HG02610 (cell line): ENCODE results near the gene WNK1.
"Not testable (repeated sequence)": the region's sequence is repeated elsewhere in the genome, so short reads cannot be mapped to it uniquely, and the experiment has no call there.

Experiments
- ATAC-seq: cut with Tn5 transposase; IDR thresholded peaks from one replicate; pipeline ENCODE4 v1.9.1; 2021; ENCODE audit warnings: mild to moderate bottlenecking, moderate library complexity; ENCODE audit not compliant: unreplicated experiment

WNK1 gene

DNA sequence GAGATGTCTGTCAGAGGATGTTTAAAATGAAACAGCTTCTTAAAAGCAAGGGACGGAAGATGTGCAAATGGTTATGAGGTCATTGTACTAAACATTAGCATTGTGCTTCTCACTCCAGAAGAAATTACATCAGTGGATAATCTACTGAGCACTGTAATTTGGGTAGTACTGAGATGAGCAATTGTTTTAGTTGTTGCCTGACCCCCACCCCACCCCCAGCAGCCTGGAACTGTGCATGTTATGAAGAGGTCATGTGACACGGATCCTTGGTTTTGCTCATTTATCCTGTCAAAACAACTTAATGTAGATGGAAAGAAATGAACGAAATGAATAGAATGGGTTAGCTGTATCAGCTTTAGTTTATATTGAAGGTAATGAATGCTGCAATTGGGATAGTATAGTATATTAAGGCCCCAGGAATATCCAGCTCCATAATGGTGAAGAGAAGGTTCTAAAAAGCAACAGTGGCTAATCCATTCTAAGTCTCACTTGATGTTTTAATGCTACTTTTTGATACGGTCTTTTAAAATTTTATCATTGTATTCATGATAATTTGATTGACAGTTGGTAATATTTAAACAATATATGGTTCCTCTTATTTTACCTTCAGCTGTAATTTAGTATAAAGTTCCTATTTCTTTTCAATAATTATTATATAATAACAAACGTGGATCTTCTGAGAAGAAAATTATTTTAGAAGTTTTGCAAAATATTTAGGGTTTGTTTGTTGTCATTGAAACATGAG lies 58.5 kb downstream of the WNK1 start:
- peak; percentile 74 for ATAC-seq

DNA sequence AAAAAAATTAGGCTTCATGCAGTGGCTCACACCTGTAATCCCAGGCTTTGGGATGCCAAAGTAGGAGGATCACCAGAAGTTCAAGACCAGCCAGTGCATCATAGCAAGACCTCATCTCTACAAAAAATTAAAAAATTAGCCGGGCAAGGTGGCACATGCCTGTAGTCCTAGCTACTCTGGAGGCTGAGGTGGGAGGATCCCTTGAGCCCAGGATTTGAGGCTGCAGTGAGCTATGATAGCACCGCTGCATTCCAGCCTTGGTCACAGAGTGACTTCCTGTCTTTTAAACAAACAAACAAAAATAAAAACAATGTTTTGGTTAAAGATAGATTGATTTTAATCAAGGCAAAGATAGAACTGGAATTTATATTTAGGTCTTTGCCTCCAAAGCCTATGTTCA lies 60.6 kb downstream of the WNK1 start:
- ATAC-seq, result no peak

- ATAC-seq, result not testable (repeated sequence)
These were observed 65.1 kb downstream of the WNK1 start for GRCh38 chr12:817456-817855.

DNA sequence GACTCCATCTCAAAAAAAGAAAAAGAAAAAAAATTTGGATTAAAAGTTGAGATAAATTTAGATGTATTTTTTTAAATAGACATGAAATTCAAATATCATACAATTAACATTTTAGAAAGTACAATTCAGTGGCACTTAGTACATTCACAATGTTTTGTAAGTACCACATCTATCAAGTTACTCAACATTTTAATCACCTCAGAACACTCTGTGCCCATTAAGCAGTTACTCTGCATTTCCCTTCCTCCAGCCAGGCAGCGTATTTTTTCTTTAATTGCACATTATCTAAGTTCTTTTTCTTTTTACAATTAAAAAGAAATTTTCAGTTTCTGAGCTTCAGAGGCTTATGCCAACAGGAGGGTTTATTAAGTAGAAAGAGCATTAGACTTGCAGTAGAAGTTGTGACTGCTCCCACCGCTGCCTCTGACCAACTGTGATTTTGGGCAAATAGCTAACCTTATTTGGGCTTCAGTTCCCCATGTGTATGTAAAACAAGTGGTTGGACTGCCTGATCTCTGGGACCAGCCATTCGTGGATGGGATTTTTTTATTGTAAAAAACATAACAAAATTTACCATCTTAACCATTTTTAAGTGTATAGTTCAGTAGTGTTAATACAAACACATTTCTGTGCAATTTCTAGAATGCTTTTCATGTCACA lies 65.7 kb downstream of the WNK1 start:
- ATAC-seq, result no peak

GRCh38 chr12:818733-819132 lies 66.4 kb downstream of the WNK1 start:
- ATAC-seq, result no peak

GRCh38 chr12:820336-820735 lies 68.0 kb downstream of the WNK1 start:
- no peak for ATAC-seq

DNA sequence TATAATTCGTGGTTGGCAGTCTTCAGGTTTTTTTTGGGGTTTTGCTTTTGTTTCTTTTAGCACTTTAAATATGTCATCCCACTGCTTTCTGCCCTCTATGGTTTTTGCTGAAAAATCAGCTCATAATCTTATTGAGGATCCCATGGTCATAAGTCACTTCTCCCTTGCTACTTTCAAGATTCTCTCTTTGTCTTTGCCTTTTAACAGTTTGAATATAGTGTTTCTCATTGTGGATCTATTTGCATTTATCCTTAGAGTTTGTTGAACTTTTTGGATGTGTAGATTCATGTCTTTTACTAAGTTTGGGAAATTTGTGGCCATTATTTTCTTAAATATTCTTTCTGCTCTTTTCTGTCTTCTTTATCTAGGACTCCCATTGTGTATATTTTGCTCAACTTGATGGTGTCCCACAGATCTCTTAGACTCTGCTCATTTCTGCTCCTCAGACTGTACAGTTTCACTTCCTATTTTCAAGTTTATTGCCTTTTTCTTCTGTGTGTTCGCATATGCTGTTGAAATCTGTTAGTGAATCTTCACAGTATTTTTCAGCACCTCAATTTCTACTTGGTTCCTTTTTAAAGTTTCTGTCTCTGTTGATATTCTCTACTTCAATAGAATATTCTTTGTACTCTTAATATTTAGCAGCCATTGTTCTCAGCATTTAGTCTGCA lies 70.8 kb downstream of the WNK1 start:
- ATAC-seq, result peak; percentile 83

DNA sequence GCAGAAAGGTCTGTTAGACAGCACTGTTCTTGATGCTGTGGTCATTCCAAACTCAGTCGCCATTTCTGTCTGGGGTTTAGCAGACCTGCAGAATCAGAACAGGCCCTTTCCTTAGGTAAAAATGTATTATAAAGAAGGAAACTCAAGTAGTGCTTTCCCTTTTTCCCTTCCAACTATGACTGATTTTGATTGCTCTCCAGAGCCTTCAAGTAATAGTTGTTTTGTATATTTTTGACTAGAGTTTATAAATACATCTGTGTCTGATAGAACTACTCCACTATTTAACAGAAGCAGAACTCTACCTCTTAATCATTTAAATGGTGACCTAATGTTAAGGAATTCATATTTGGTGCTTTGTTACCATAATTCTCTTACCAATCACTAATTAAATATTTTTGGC lies 74.0 kb downstream of the WNK1 start:
- ATAC-seq, result no peak

GRCh38 chr12:828726-829395 lies 76.5 kb downstream of the WNK1 start:
- no peak for ATAC-seq

DNA sequence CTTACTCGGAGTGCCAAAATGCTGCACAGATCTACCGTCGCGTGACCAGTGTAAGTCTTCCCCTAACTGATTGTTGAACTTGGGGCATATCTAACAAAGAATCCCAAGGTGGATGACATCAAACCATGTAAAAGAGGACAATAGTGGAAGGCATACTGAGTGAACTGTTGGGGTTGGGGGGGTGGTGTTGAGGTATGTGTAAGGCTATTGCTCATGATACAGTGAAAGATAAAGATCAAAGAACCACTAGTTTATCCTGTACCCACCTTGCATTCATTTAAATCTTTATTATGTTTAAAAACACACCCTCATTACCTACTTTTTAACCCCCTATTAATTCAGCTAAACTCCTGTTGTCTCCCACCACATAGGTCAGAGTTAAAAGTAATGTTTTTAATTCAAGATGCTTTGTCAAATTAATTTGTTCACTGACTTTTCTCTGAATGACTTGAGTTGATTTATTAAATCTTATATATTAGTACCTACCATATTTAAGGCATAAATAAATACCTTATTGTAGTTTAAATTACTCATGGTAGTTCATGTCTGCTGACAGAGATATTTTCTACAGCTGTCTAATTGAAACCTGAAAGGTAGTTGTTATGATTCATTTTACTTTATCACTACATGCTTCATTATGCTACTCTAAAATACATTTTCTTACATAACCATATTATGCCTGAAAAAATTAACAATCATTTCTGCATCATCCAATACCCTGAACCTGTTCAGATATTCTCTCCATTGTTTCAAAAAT lies 77.9 kb downstream of the WNK1 start:
- no peak for ATAC-seq

DNA sequence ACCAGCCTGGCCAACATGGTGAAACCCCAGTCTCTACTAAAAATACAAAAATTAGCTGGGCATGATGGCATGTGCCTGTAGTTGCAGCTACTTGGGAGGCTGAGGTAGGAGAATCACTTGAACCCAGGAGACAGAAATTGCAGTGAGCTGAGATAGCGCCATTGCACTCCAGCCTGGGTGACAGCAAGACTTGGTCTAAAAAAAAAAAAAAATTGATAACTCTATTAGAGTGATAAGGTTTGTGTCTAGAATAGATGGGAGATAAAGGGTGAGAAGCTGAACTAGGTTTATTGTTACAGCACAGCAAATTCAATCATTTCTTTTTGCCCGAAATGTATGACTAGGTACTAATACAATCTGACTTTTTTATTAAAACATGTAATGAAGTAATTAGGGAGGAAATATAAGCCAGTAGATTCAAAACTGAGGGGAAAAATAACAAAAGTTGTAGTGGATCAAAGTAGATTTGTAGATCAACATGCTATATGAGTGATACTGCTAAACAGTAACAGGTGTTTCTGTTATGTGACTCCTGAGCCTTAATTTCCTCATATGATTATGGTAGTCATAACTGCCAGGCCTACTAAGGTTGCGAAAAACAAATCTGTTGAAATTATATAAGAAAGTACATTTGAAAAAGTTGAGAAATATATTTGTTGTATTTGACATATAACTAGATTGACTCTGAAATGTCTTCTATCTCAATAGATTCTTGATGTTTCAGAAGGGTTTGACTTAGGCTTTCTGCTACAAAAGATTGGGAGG lies 83.6 kb downstream of the WNK1 start:
- no peak for ATAC-seq

DNA sequence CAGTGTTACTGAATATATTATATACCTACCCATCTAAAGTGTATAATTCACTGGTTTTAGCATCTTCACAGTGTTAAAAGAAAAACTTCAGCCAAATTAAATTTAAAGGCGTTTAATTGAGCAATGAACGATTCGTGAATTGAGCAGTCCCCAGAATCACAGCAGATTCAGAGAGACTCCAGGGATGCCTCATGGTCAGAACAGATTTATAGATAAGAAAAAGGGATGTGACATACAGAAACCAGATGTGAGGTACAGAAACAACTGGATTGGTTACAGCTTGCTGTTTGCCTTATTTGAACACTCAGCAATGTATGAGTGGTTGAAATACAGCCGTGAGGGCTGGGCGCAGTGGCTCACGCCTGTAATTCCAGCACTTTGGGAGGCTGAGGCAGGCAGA lies 84.6 kb downstream of the WNK1 start:
- no peak for ATAC-seq

DNA sequence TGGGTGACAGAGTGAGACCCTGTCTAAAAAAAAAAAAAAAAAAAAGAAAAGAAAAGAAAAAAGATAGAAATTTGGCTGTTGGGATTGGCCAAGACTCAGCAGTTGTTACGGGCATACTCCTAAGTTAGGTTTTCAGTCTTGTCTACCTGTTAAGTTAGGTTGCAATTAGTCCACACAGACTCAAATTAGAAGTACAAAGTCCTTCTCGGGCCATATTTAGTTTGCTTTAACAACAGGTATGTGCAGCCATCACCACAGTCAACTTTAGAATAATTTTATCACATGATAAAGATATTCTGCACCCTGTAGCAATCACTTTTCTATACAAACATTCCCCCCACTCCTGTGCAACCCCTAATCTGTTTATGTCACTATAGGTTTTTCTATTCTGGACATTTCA lies 85.2 kb downstream of the WNK1 start:
- ATAC-seq, result no peak

DNA sequence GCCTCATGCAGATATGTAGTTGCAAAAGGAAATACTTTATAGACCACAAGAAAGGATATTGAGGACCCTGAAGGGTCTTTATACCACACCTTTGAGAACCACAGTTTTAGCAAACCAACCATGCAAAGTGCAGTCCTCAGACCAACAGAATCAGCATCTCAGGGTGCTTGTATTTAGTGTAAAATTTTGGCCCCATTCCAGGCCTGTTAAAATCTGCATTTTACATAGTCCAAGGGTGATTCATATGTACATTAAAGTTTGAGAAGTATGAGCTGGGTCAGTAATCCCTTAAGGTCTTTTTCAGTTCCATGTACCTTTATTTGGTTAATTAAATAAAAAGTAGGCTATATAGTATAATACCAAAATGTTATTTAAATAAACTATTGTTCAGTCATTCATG lies 91.2 kb downstream of the WNK1 start:
- ATAC-seq, result no peak

GRCh38 chr12:846421-846820 lies 94.0 kb downstream of the WNK1 start:
- ATAC-seq, result no peak

GRCh38 chr12:848173-848865 lies 95.9 kb downstream of the WNK1 start:
- no peak for ATAC-seq

- ATAC-seq, result no peak
These were observed 96.6 kb downstream of the WNK1 start for GRCh38 chr12:848882-849527.

DNA sequence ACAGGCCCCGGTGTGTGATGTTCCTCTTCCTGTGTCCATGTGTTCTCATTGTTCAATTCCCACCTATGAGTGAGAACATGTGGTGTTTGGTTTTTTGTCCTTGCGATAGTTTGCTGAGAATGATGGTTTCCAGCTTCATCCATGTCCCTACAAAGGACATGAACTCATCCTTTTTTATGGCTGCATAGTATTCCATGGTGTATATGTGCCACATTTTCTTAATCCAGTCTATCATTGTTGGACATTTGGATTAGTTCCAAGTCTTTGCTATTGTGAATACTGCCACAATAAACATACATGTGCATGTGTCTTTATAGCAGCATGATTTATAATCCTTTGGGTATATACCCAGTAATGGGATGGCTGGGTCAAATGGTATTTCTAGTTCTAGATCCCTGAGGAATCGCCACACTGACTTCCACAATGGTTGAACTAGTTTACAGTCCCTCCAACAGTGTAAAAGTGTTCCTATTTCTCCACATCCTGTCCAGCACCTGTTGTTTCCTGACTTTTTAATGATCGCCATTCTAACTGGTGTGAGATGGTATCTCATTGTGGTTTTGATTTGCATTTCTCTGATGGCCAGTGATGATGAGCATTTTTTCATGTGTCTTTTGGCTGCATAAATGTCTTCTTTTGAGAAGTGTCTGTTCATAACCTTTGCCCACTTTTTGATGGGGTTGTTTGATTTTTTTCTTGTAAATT lies 97.5 kb downstream of the WNK1 start:
- not testable (repeated sequence) for ATAC-seq
